T47D (cell line): ENCODE measurements around the gene PIAS4.

Source experiments
- DNase-seq, 2 experiments: peaks; one replicate each; pipeline versions ENCODE4 v3.0.0 to v3.0.0-alpha.2; 2011 to 2012; ENCODE audit warnings: low read depth in 1 of 2, low spot score in 1 of 2
- JUND ChIP-seq: IDR thresholded peaks from 2 replicates; pipeline ENCODE4 v1.6.1; 2012; ENCODE audit warnings: low read depth
- in situ Hi-C: cut with HindIII; loops from 2 replicates; pipeline ENCODE4 v1.10.0; 2016; ENCODE audit warnings: low sequenced_read_pairs, low pct_unique_long_range_greater_than_20kb

Gene PIAS4

DNA sequence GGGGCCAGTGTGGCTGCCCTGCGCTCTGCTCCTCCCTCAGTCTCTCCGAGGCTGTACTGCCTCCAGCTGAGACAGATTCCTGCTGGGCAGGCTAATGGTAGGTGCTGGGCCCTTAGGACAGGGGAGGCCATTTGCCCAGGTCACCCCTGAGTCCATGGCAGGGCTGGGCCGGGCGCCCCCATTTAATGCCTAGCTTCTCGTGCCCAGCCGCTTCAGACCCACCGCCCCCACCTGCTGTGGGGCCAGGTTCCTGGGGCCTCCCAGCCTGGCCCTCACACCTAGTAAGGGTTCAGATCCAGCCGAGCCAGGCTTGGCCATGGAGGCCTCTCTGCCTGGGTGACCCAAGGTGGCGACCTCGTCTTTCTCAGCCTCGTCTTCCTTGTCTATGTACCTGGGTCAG, 17.8 kb downstream of the PIAS4 start:
- in situ Hi-C loops, result no loop called here
- no peak for TF ChIP-seq JUND
- no peak for DNase-seq

- DNase-seq, result no peak
- TF ChIP-seq JUND, result no peak
- in situ Hi-C loops, result no loop called here
Measured at GRCh38 chr19:4027146-4027545, 19.6 kb downstream of the PIAS4 start.

DNA sequence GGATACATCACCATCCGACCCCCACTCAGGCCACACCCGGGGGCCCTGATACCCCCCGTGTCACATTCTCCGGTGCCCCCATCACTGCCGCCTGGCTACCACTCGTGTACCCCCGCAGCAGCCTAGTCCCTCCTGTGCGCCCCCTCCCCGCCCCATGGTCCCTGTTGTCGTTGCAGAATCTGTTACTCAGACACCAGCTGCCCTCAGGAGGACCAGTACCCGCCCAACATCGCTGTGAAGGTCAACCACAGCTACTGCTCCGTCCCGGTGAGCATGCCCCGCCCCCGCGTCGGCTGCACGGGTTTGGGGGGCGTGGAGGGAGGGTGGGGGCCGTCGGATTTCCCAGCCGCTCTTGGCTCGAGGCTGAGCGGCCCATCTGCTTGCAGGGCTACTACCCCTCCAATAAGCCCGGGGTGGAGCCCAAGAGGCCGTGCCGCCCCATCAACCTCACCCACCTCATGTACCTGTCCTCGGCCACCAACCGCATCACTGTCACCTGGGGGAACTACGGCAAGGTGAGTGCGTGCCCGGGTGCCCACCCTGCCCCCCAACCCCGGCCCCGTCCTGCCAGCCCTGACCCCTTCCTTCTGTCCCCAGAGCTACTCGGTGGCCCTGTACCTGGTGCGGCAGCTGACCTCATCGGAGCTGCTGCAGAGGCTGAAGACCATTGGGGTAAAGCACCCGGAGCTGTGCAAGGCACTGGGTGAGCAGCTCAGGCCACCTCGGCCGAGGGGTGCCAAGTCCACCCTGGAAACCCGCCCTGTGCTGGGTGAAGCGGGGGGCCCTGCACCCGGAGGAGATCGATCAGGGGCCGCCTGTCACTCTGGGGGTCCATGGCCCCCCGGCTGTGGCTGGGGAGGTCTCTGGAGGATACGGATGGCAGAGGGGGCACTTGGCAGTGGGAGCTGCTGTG, 21.1 kb downstream of the PIAS4 start:
- in situ Hi-C loops, result no loop called here
- no peak for TF ChIP-seq JUND
- no peak for DNase-seq

DNA sequence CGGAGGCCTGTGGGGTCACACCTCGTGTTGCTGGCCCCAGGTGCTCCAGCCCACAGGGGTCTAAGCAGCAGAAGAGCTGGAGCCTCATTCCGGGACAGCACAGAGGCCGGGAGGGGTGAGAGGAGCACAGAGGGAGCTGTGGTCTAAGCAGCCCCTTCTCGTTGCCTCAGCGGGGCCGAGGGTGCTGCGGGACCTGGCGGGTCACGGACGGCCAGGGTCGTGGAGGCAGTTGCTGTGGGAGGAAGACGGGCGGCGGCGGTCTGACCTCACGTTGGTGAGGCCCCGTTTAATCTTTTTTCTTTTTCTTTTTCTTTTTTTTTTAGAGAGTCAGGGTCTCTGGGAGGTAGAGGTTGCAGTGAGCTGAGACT, 21.7 kb downstream of the PIAS4 start:
- in situ Hi-C loops, result no loop called here
- no peak for TF ChIP-seq JUND
- no peak for DNase-seq

GRCh38 chr19:4030552-4030951, 23.0 kb downstream of the PIAS4 start:
- in situ Hi-C loops, result no loop called here
- no peak for TF ChIP-seq JUND
- DNase-seq, result no peak

DNA sequence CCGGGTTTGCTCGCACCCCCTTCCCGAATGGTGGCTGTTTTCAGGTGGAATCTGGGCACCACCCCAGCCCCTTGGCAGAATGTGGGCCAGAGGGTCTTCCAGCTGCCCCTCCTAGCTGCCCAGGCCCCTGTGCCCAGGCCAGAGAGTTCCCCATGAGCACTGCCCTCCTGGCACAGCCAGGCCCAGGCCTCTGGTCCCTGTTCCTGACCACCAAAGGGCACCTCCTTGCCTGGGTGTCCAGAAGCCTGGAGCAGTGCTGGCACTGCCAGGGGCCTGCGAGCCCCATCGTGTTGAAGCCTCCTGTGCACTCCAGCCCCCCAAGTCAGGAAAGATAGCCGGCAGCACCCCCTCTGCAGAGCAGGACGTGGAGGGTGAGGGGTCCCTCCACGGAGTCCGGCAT, 23.4 kb downstream of the PIAS4 start:
- DNase-seq, result no peak
- no peak for TF ChIP-seq JUND
- in situ Hi-C loops, result no loop called here

- no peak for TF ChIP-seq JUND
Measured at GRCh38 chr19:4031420-4031819, 23.9 kb downstream of the PIAS4 start.

DNA sequence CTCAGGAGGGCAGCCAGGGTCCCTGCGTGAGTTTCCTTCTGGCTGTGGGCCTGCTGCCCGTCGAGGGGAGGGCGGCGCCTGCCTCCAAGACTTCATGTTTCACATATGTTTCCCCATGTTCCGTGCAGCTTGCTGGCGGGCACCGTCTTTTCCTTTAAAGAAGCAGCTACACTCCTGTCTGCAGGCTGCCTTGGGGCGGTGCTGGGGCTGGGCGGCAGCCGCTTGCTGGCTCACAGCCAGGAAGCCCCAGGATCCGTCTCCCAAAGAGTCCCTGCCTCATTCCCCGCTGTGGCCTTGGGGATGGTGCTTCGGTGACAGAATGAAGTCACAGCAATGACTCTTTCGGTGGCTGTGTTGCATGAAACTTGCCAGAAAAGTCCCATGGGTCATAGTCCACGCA, 24.9 kb downstream of the PIAS4 start:
- in situ Hi-C loops, result no loop called here
- DNase-seq, result no peak

More at GRCh38 chr19:4031420-4031819, 23.9 kb downstream of the PIAS4 start:
- DNase-seq, result no peak
- in situ Hi-C loops, result no loop called here

GRCh38 chr19:4033028-4033956, 25.8 kb downstream of the PIAS4 start:
- in situ Hi-C loops, result no loop called here
- no peak for TF ChIP-seq JUND
- no peak for DNase-seq

More for the DNA sequence above, 24.9 kb downstream of the PIAS4 start:
- no peak for TF ChIP-seq JUND

DNA sequence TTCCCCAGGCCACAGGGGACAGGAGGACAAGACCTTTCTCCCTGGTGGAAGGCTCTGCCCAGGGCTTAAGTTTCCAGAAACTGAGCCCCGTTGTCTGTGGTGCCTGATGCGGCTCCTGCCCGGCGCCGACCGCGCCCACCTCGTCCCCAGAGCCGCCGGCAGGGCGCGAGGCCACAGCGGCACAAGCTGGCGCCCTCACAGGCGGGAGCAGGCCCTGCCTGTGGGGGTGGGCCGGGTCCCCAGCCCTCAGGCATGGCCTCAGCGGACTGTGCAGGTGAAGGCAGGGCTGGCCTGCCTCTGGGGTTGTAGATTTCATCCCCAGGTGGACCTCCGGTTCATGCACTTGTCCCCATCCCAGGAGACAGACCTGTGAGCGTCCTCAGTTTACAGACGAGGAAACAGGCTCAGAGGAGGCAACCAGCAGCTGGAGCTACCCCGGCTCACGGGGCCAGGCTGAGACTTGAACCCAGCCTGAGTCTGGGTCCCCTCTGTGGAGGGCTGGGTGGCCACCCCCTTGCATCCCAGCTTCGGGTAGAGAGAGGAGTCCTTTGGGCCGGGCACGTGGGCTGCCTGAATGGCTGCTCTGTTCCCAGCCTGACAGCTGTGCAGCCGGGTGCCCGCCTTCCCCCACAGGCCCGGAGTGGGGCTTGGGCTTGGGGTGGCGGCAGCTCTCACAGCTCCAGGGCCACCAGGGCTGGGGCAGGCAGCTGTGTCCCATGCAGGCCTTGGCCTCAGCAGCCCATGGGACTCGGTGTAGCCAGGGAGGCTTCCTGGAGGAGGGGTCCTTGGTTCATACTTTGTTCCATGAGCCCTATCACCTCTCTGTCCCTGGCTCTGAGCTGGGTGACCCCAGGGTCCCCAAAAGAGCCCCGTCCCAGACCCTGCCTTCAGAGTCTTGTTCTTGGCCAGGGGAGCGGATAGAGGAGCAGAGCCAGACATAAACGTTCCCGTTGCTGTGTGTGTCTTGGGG, 26.8 kb downstream of the PIAS4 start:
- in situ Hi-C loops, result no loop called here
- DNase-seq, result no peak
- TF ChIP-seq JUND, result no peak

GRCh38 chr19:4035018-4035566, 27.6 kb downstream of the PIAS4 start:
- DNase-seq, result no peak
- in situ Hi-C loops, result no loop called here

DNA sequence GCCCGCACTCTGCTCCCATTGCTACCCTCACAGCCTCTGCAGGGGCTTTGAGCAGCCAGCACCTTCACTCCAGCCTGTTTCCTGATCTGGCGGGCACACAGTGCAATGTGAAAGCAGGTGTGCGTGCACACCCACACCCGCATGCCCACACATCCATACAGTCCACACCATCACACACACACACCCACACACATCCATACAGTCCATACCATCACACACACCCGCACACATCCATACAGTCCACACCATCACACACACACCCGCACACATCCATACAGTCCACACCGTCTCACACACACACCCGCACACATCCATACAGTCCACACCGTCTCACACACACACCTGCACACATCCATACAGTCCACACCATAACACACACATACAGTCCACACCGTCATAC, 28.0 kb downstream of the PIAS4 start:
- in situ Hi-C loops, result no loop called here
- TF ChIP-seq JUND, result no peak
- no peak for DNase-seq

More at GRCh38 chr19:4035018-4035566, 27.6 kb downstream of the PIAS4 start:
- no peak for TF ChIP-seq JUND
